Measurements from ENCODE around the gene SPTLC2. TPM values are rescaled to one million over a fixed set of nuclear protein-coding genes. Genes with fewer than 3 reads are reported as not detected.

The SPTLC2 gene
- total RNA-seq, 1 donor from 2014 or later: 33.0 TPM

GRCh38 chr14:77478029-77478428 lies 138.4 kb downstream of the SPTLC2 start:
- TF ChIP-seq CTCF (IDR thresholded peaks at IDR 0.05; ENCODE audit: insufficient read depth, low read length, poor library complexity, severe bottlenecking): no peak
- peaks cover 28% of the 10 kb centered on the region for H3K27me3 ChIP-seq (ENCODE audit: control insufficient read depth, insufficient read depth, low read length)
- no peak for DNase-seq (ENCODE audit: low read depth)
- no peak overlapping the region for H3K4me3 ChIP-seq (ENCODE audit: low read depth, low read length)
- no peaks in the 10 kb centered on the region for H3K36me3 ChIP-seq (ENCODE audit: control insufficient read depth, insufficient read depth, low read length)

- peaks cover 28% of the 10 kb centered on the region for H3K27me3 ChIP-seq (ENCODE audit: control insufficient read depth, insufficient read depth, low read length)
- no peaks in the 10 kb centered on the region for H3K36me3 ChIP-seq (ENCODE audit: control insufficient read depth, insufficient read depth, low read length)
- no peak overlapping the region for H3K4me3 ChIP-seq (ENCODE audit: low read depth, low read length)
- DNase-seq (ENCODE audit: low read depth): no peak
- no peak for TF ChIP-seq CTCF (IDR thresholded peaks at IDR 0.05; ENCODE audit: insufficient read depth, low read length, poor library complexity, severe bottlenecking)
These were observed 140.9 kb downstream of the SPTLC2 start for GRCh38 chr14:77475432-77476115.

- no peaks in the 10 kb centered on the region for H3K36me3 ChIP-seq (ENCODE audit: control insufficient read depth, insufficient read depth, low read length)
- TF ChIP-seq CTCF (IDR thresholded peaks at IDR 0.05; ENCODE audit: insufficient read depth, low read length, poor library complexity, severe bottlenecking): no peak
- H3K27me3 ChIP-seq (ENCODE audit: control insufficient read depth, insufficient read depth, low read length): peaks cover 28% of the 10 kb centered on the region
- H3K4me3 ChIP-seq (ENCODE audit: low read depth, low read length): no peak overlapping the region
- DNase-seq (ENCODE audit: low read depth): no peak
These were observed 141.8 kb downstream of the SPTLC2 start for GRCh38 chr14:77474479-77475177.

- no peak for TF ChIP-seq CTCF (IDR thresholded peaks at IDR 0.05; ENCODE audit: insufficient read depth, low read length, poor library complexity, severe bottlenecking)
- Histone ChIP-seq H3K36me3 (ENCODE audit: control insufficient read depth, insufficient read depth, low read length) (no peaks in the 10 kb centered on the region), H3K4me3 (ENCODE audit: low read depth, low read length) (no peak overlapping the region), H3K27me3 (ENCODE audit: control insufficient read depth, insufficient read depth, low read length) (peaks cover 28% of the 10 kb centered on the region)
- no peak for DNase-seq (ENCODE audit: low read depth)
These were observed 142.5 kb downstream of the SPTLC2 start for GRCh38 chr14:77473921-77474320.

GRCh38 chr14:77470224-77470870 lies 146.1 kb downstream of the SPTLC2 start:
- DNase-seq (ENCODE audit: low read depth): no peak
- H3K27me3 ChIP-seq (ENCODE audit: control insufficient read depth, insufficient read depth, low read length): peaks cover 17% of the 10 kb centered on the region
- no peak for TF ChIP-seq CTCF (IDR thresholded peaks at IDR 0.05; ENCODE audit: insufficient read depth, low read length, poor library complexity, severe bottlenecking)
- H3K4me3 ChIP-seq (ENCODE audit: low read depth, low read length): no peak overlapping the region
- H3K36me3 ChIP-seq (ENCODE audit: control insufficient read depth, insufficient read depth, low read length): no peaks in the 10 kb centered on the region

Data from kidney epithelial cell (primary cell).